Measurements from ENCODE around the gene EGFL6.
"Not testable (repeated sequence)": the region's sequence is repeated elsewhere in the genome, so short reads cannot be mapped to it uniquely, and the experiment has no call there.

Gene EGFL6

DNA sequence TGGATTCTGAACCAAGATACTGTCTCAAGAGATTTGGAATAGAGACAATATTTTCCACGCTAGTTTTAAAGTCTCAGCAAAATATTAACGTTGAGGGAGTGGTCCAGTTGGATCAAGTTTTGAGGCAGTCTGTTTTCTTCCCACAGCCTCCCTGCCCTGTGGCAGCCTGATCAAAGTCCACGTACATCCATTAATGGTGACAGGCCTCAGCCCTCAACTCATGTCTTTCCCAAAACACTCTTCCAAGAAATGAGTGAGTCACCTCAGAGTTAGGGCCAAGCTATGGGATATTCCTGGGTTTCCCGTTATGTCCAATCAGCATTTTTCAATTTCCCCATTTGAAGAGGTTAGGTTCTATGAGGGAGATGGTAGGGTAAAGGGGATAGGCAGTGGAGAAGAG, 28.5 kb downstream of the EGFL6 start:
- DNase-seq: no peak

DNA sequence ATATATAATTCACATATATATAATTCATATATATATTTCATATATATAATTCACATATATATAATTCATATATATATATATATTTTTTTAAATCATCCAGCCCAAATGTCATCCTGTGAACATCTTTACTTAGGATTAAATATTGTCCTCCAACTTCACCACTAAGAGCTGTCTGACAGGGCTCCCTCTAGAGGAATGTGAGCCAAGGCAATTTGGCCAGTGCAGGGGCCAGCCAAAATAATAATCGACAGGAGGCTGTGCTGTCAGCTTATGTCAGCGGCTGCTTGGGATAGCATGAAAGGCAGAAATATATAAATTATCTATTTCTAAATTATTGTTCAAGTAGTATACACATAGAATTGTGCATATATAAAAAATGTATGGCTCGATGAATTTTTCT, 29.5 kb downstream of the EGFL6 start:
- DNase-seq: no peak

GRCh38 chrX:13599491-13599890, 30.1 kb downstream of the EGFL6 start:
- no peak for DNase-seq

GRCh38 chrX:13605611-13606010, 36.2 kb downstream of the EGFL6 start:
- DNase-seq: no peak

GRCh38 chrX:13607331-13607995, 38.1 kb downstream of the EGFL6 start:
- DNase-seq: no peak

DNA sequence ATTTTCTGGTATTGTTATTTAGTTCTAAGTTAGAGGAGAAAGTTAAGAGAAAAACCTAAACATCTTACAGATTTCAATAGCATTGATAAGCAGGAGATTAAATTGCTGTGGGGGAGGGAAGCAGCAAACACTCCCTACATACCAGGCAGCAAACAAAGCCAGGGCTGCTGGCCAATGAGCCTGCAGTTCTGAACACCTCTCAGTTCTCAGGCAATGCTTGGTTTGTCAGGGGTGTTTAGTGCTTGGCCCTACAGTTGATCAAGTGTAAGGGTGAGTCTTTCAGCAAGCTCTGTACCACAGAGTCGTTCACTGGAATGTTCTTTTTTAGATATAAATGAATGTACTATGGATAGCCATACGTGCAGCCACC, 38.6 kb downstream of the EGFL6 start:
- no peak for DNase-seq

- no peak for DNase-seq
Measured at GRCh38 chrX:13614154-13614553, 44.8 kb downstream of the EGFL6 start.

DNA sequence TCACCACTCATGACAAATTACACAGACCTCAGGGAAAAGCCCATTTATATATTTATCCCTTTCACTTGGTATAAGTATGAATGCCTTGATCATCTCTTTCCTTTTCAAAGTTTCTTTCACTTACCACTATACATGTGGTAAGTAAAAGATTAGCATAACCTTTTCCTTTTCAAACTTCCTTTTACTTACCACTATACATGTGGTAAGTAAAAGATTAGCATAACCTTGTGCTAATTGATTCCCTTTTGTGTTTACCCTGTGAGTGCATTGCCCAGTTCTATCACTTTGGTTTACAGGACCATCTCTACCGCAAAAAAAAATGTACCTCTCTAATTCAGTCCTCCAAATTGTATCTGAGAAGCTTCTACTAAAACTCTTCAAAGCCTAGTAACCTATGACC, 50.8 kb downstream of the EGFL6 start:
- DNase-seq: no peak

GRCh38 chrX:13622401-13622964, 53.1 kb downstream of the EGFL6 start:
- no peak for DNase-seq

DNA sequence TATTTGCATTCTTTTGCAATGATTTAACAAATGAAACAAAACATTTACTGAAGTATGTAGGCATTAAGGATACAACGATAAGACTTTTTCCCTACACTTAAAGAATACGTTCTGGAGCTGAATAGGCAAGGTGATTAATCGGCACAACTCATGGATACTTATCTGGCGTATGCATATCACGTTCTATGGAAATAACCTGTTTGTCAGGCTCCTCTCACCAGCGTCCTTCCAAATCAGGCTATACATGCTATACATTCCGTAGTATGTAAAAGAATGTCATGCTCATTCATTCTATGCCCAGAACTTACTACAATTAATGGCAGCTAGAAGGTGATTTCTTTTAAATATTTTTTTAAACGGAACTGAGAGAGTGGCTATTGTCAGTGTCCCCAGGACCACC, 57.9 kb downstream of the EGFL6 start:
- no peak for DNase-seq

DNA sequence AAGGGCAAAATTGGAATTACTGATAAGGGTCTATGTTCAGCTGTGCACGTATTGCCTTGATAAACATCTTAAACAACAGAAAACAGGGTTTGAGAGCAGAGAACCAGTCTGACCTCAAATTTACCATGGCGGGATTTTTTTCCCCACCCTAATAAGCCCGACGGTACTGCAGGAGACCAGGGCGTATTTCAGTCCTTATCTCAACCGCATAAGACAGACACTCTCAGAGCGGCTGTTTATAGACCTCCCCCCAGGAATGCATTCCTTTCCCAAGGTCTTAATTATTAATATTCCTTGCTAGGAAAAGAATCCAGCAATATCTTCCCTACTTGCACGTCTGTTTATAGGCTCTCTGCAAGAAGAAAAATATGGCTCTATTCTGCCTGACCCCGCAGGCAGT, 67.8 kb downstream of the EGFL6 start:
- DNase-seq: not testable (repeated sequence)

DNA sequence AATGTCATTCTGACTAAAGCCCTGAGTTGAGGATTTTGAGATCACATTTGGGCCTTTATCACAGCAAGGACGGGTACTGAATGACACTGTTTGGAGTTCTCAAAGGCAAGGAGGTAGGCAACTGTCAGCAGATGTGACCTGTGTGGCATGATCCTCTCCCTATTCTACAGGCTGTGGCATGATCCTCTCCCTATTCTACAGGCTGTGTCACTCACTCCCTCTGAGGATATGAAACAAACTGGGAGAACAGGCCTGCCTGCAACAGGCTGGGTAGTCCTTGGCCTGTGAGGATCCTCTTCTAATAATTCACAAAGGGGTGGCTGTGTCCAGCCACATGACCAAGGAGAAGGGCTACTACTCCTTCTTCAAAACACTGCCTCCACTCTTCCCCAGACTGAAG, 68.6 kb downstream of the EGFL6 start:
- no peak for DNase-seq

DNA sequence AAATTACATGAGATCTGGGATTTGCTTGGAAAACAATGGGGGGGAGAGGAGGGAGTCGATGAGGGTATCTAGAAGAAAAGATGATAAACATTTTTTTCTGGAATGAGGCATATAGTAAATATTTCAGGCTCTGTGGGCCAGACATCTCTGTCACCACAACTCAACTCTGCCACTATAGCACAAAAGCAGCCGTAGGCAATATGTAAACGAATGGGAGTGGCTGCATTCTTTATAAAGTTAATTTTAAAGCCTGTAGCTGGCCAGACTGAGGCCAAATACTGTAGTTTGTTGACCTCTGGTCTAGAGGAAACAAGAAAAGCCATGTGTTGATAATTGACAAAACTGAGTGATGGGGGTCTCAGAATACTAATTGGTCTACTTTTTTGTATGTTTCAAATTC, 69.4 kb downstream of the EGFL6 start:
- DNase-seq: no peak

GRCh38 chrX:13641684-13642083, 72.3 kb downstream of the EGFL6 start:
- DNase-seq: not testable (repeated sequence)

- no peak for DNase-seq
Measured at GRCh38 chrX:13645464-13646153, 76.2 kb downstream of the EGFL6 start.

GRCh38 chrX:13646154-13646549, 76.8 kb downstream of the EGFL6 start:
- peak in 1 of 2 experiments; percentile 0 for DNase-seq

DNA sequence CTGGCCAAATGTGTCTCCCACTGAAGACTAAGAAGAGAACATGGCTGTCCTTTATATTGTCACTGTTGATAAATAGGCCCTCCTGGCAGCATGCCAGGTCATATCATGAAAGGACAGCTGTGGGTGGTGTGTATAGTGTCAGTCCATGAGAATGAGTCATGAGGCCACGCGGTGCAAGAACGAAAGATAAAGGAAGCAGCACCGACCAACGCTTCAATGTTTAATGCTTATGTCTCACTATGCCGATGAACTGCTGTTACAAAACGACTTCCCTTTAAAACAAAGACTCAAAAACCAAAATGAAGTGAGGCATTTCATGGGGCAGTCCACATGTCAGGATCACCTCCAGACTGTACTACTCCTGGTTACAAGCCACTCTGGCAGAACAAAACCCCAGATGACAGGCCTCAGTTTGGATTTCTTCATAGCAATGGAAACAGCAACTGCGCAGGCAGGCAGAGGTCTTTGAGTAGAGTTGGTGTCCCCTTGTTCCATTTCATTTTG, 78.4 kb downstream of the EGFL6 start:
- DNase-seq: no peak

DNA sequence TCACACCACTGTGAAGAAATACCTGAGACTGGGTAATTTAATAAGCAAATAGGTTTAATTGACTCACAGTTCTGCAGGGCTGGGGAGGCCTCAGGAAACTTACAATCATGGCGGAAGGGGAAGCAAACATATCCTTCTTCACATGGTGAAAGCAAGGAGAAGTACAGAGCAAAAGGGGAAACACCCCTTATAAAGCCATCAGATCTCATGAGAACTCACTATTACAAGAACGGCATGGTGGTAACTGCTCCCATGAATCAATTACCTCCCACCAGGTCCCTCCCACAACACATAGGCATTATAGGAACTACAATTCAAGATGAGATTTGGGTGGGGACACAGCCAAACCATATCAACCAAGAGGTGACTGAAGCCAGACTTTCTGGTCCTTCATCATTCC, 78.9 kb downstream of the EGFL6 start:
- not testable (repeated sequence) for DNase-seq

- DNase-seq: no peak
Measured at GRCh38 chrX:13649838-13650237, 80.4 kb downstream of the EGFL6 start.

DNA sequence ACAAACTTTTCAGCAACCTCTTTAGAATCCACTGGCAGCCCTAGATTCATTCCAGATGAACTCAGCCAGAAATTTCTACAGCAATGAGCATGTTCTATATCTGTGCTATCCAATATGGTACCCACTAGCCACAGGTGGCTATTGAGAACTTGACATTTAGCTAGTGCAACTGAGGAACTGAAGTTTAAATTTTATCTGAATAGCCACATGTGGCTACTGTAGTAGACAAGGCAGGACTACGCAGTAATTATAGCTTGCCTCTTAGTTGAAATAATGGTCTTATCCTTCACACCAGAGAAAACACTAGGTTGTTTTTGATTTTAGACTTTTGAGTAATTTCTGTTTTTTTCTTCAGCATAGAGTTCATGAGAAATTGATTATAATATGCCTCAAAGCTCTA, 80.9 kb downstream of the EGFL6 start:
- no peak for DNase-seq

- DNase-seq: no peak
Measured at GRCh38 chrX:13651150-13651549, 81.7 kb downstream of the EGFL6 start.

GRCh38 chrX:13652287-13652793, 82.9 kb downstream of the EGFL6 start:
- DNase-seq: peak in 1 of 2 experiments; percentile 32

- DNase-seq: peak; percentile 76 to 81
Measured at GRCh38 chrX:13652850-13653693, 83.7 kb downstream of the EGFL6 start, which contains the start of gene TCEANC. TCEANC (plus strand) TSS chrX:13653141; CDS start chrX:13662509, 9,368 bp downstream.

All from SW 1271 (cell line).